HCT116 (cell line): ENCODE measurements around the gene GARNL3. TPM values are rescaled to one million over a fixed set of nuclear protein-coding genes. Genes with fewer than 3 reads are reported as not detected.
A peak's percentile ranks its signal among the peaks of the same experiment; 100 is the strongest.

ENCODE experiments used
- ATAC-seq: fragments of 200-7000 bp; cut with Tn5 transposase; 2 replicates; pipeline ENCODE4 v1.9.1; 2020; ENCODE audit warnings: mild to moderate bottlenecking, moderate library complexity
- BruUV-seq: library from RNA; stranded (reverse); fragments of 400-500 nt; replicated peaks from 2 replicates; lab custom pipeline; 2021; lab: Mats Ljungman, UMichigan
- CTCF ChIA-PET: fragments of 300-600 bp; sonication (Branson Sonifier 250); formaldehyde crosslinking; loops from one replicate; lab custom pipeline; 2021; ENCODE audit warnings: antibody characterized with exemption; lab: Charles Lee
- POLR2A ChIA-PET: fragments of 300-600, 350-600 bp; sonication (Branson Sonifier 250); formaldehyde crosslinking; loops from one replicate; lab custom pipeline; 2021; ENCODE audit warnings: antibody characterized with exemption; lab: Charles Lee
- RAD21 ChIA-PET, 2 experiments: fragments of 300-600 bp; sonication (Branson Sonifier 250); formaldehyde crosslinking; loops; one replicate each; lab custom pipeline; 2023; ENCODE audit warnings: low total read pairs in 2 of 2; ENCODE audit not compliant: uncharacterized antibody in 2 of 2, unreplicated experiment in 2 of 2, low non-redundant PET in 1 of 2; lab: Charles Lee
- DNase-seq: peaks from one replicate; pipeline ENCODE4 v3.0.0-alpha.2; 2010; ENCODE audit warnings: low read depth, low spot score
- H2AFZ ChIP-seq: fragments of 200-600 bp; shearing (Covaris generic), sonication (generic); 2 replicates; pipeline ENCODE4 v1.6.1; 2017; ENCODE audit warnings: low read depth, mixed run types, mixed read lengths, antibody characterized with exemption, low read length; ENCODE audit not compliant: poor library complexity, severe bottlenecking
- H3K27ac ChIP-seq: 2 replicates; pipeline ENCODE4 v1.5.1; 2012; ENCODE audit warnings: low read depth, low read length
- H3K27me3 ChIP-seq: fragments of 200-600 bp; sonication (generic); 2 replicates; pipeline ENCODE4 v1.6.1; 2016; ENCODE audit warnings: mixed run types, low read length, mixed read lengths; ENCODE audit not compliant: insufficient read depth
- H3K36me3 ChIP-seq, 2 experiments: fragments of 200-500 bp in 1 of 2; fragments of 200-600 bp in 1 of 2; sonication (Bioruptor generic) in 1 of 2; sonication (generic) in 1 of 2; 2 replicates each; pipeline versions ENCODE4 v1.5.1 to v1.6.1; 2014 to 2016; ENCODE audit warnings: low read length in 2 of 2, inconsistent platforms in 1 of 2, mixed read lengths in 1 of 2, mixed run types in 1 of 2; ENCODE audit not compliant: insufficient read depth in 2 of 2, control insufficient read depth in 1 of 2
- H3K4me1 ChIP-seq, 2 experiments: fragments of 200-600 bp in 1 of 2; sonication (generic) in 1 of 2; 2 replicates each; pipeline versions ENCODE4 v1.5.1 to v1.6.1; 2012 to 2017; ENCODE audit warnings: low read length in 2 of 2, inconsistent platforms in 1 of 2, mild to moderate bottlenecking in 1 of 2, mixed read lengths in 1 of 2, mixed run types in 1 of 2, moderate library complexity in 1 of 2; ENCODE audit not compliant: insufficient read depth in 2 of 2, control insufficient read depth in 1 of 2
- H3K4me2 ChIP-seq: fragments of 200-600 bp; sonication (generic); 2 replicates; pipeline ENCODE4 v1.6.1; 2017; ENCODE audit warnings: mixed run types, low read length, mixed read lengths
- H3K4me3 ChIP-seq, 2 experiments: fragments of 200-600 bp in 1 of 2; sonication (generic) in 1 of 2; replicated peaks in 1 of 2; 2 replicates each; pipeline ENCODE4 v1.5.1; 2011 to 2016; ENCODE audit warnings: low read length in 2 of 2, control low read depth in 1 of 2, low read depth in 1 of 2, mild to moderate bottlenecking in 1 of 2, mixed read lengths in 1 of 2, mixed run types in 1 of 2
- H3K79me2 ChIP-seq: fragments of 200-600 bp; sonication (generic); 2 replicates; pipeline ENCODE4 v1.6.1; 2017; ENCODE audit warnings: mild to moderate bottlenecking, mixed run types, low read length, moderate library complexity, mixed read lengths; ENCODE audit not compliant: insufficient read depth
- H3K9ac ChIP-seq: fragments of 200-600 bp; sonication (generic); 2 replicates; pipeline ENCODE4 v1.6.1; 2016; ENCODE audit warnings: low read length, mixed read lengths
- H3K9me2 ChIP-seq: fragments of 200-600 bp; sonication (generic), shearing (Covaris generic); 2 replicates; pipeline ENCODE4 v1.6.1; 2017; ENCODE audit warnings: mixed run types, mild to moderate bottlenecking, moderate library complexity; ENCODE audit not compliant: insufficient read depth
- H3K9me3 ChIP-seq, 2 experiments: fragments of 200-500 bp in 1 of 2; fragments of 200-600 bp in 1 of 2; sonication (Bioruptor generic) in 1 of 2; sonication (generic) in 1 of 2; 2 replicates each; pipeline ENCODE4 v1.6.1; 2014 to 2017; ENCODE audit warnings: low read length in 2 of 2, mixed read lengths in 2 of 2, inconsistent platforms in 1 of 2, low read depth in 1 of 2, mild to moderate bottlenecking in 1 of 2, mixed run types in 1 of 2, moderate library complexity in 1 of 2; ENCODE audit not compliant: control insufficient read depth in 1 of 2, insufficient read depth in 1 of 2
- H4K20me1 ChIP-seq: fragments of 200-600 bp; sonication (generic), shearing (Covaris generic); 2 replicates; pipeline ENCODE4 v1.6.1; 2017; ENCODE audit warnings: mixed run types, mild to moderate bottlenecking, moderate library complexity; ENCODE audit not compliant: insufficient read depth
- CEBPB ChIP-seq: IDR thresholded peaks from 2 replicates; pipeline ENCODE4 v1.6.1; 2012; ENCODE audit warnings: low read depth
- EGR1 ChIP-seq: IDR thresholded peaks from 2 replicates; pipeline ENCODE4 v1.6.1; 2012; ENCODE audit warnings: low read depth
- ELF1 ChIP-seq: IDR thresholded peaks from 2 replicates; pipeline ENCODE4 v1.6.1; 2012; ENCODE audit warnings: low read depth, borderline replicate concordance
- EZH2phosphoT487 ChIP-seq: fragments of 200-600 bp; IDR thresholded peaks from 2 replicates; pipeline ENCODE4 v1.6.1; 2018; ENCODE audit warnings: antibody characterized with exemption, borderline replicate concordance
- FOSL1 ChIP-seq: IDR thresholded peaks from 2 replicates; pipeline ENCODE4 v1.6.1; 2012; ENCODE audit warnings: low read depth
- POLR2AphosphoS5 ChIP-seq: IDR thresholded peaks from 2 replicates; pipeline ENCODE4 v1.6.1; 2011; ENCODE audit warnings: mild to moderate bottlenecking, low read depth, low read length, moderate library complexity
- RAD21 ChIP-seq: IDR thresholded peaks from 2 replicates; pipeline ENCODE4 v1.6.1; 2012; ENCODE audit warnings: low read depth, mild to moderate bottlenecking
- SIN3A ChIP-seq: IDR thresholded peaks from 2 replicates; pipeline ENCODE4 v1.6.1; 2012; ENCODE audit warnings: low read depth
- SRF ChIP-seq: IDR thresholded peaks from 2 replicates; pipeline ENCODE4 v1.6.1; 2012; ENCODE audit warnings: low read depth
- TCF7L2 ChIP-seq: IDR thresholded peaks from 2 replicates; pipeline ENCODE4 v1.7.0; 2011; ENCODE audit warnings: borderline replicate concordance, inconsistent platforms; ENCODE audit not compliant: insufficient read depth, insufficient read length; ENCODE audit errors: extremely low read depth
- YY1 ChIP-seq: IDR thresholded peaks from 2 replicates; pipeline ENCODE4 v1.6.1; 2011; ENCODE audit warnings: low read length, low read depth, moderate library complexity, mild to moderate bottlenecking; ENCODE audit not compliant: insufficient replicate concordance; ENCODE audit errors: extremely low read depth
- ZFX ChIP-seq: fragments of 450-650 bp; IDR thresholded peaks from 2 replicates; pipeline ENCODE4 v1.6.1; 2017
- ZNF274 ChIP-seq: fragments of 200-500 bp; sonication (Bioruptor generic); IDR thresholded peaks from 2 replicates; pipeline ENCODE4 v1.6.1; 2014; ENCODE audit warnings: mild to moderate bottlenecking, low read depth, low read length, inconsistent platforms
- intact Hi-C: fragments of 100-400 bp; cut with micrococcal nuclease; formaldehyde crosslinking; loops from 2 replicates; pipeline ENCODE4 v1.10.0; 2022
- total RNA-seq: library from RNA; stranded (reverse); gene quantifications from one replicate; pipeline ENCODE4 v1.2.1, GENCODE V29; 2021; ENCODE audit not compliant: unreplicated experiment
- TF ChIP-seq, protein P1 (sequence below): IDR thresholded peaks from 2 replicates; pipeline ENCODE4 v1.6.1; 2011; ENCODE audit warnings: mild to moderate bottlenecking, low read length, moderate library complexity; ENCODE audit not compliant: insufficient replicate concordance; ENCODE audit errors: extremely low read depth

The GARNL3 gene
- total RNA-seq, 1 experiment from 2014 or later = 8.8 TPM

- RAD21 ChIA-PET = no interaction called here
- H3K79me2 ChIP-seq = no peaks in the 10 kb centered on the region
- POLR2A ChIA-PET = interaction anchor here (0.8 kb wide), 1 partner anchor 20 kb away, joined by 3 read pairs; the partner anchor contains the start of gene SLC2A8
- no peaks in the 10 kb centered on the region for H3K9me3 ChIP-seq
- no peaks in the 10 kb centered on the region for H4K20me1 ChIP-seq
- H3K4me1 ChIP-seq = peaks cover 0 to 30% of the 10 kb centered on the region in 2 experiments; a peak in 2 of 4 replicates
- no TSS peak for BruUV-seq
- no peak overlapping the region for H3K4me3 ChIP-seq
- no peak overlapping the region for H3K27ac ChIP-seq
- H3K36me3 ChIP-seq = no peaks in the 10 kb centered on the region
- intact Hi-C loops = no loop called here
- H3K27me3 ChIP-seq = no peaks in the 10 kb centered on the region
- ATAC-seq = peak; percentile 21
- CTCF ChIA-PET = interaction anchor here (1.4 kb wide), 1 partner anchor 203 kb away, joined by 4 read pairs; no protein-coding TSS in a partner anchor
- no peaks in the 10 kb centered on the region for H3K9me2 ChIP-seq
- H3K4me2 ChIP-seq = no peak overlapping the region
- no peak overlapping the region for H2AFZ ChIP-seq
- H3K9ac ChIP-seq = no peak overlapping the region
- TF ChIP-seq SRF (no peak), POLR2AphosphoS5 (no peak; the same call in 1 of the 2 replicates), YY1 (no peak), FOSL1 (no peak), ZFX (no peak), SIN3A (no peak), ZNF274 (no peak), TCF7L2 (no peak), ELF1 (no peak), CEBPB (no peak), EGR1 (no peak), RAD21 (no peak), EZH2phosphoT487 (no peak)
- TF ChIP-seq, protein P1, sequence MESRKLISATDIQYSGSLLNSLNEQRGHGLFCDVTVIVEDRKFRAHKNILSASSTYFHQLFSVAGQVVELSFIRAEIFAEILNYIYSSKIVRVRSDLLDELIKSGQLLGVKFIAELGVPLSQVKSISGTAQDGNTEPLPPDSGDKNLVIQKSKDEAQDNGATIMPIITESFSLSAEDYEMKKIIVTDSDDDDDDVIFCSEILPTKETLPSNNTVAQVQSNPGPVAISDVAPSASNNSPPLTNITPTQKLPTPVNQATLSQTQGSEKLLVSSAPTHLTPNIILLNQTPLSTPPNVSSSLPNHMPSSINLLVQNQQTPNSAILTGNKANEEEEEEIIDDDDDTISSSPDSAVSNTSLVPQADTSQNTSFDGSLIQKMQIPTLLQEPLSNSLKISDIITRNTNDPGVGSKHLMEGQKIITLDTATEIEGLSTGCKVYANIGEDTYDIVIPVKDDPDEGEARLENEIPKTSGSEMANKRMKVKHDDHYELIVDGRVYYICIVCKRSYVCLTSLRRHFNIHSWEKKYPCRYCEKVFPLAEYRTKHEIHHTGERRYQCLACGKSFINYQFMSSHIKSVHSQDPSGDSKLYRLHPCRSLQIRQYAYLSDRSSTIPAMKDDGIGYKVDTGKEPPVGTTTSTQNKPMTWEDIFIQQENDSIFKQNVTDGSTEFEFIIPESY = no peak
- no peak for DNase-seq
Measured at GRCh38 chr9:127417131-127418036, 152.8 kb downstream of the GARNL3 start.
